HTR-8/SVneo (cell line): ENCODE results near the gene TK1.
A peak's percentile ranks its signal among the peaks of the same experiment; 100 is the strongest.
"Not testable (repeated sequence)": the region's sequence is repeated elsewhere in the genome, so short reads cannot be mapped to it uniquely, and the experiment has no call there.

Experiments
- DNase-seq: peaks from one replicate; pipeline ENCODE4 v3.0.0; 2011; ENCODE audit warnings: low spot score, mixed read lengths; ENCODE audit not compliant: insufficient read length
- FAIRE-seq: peaks from 2 replicates; lab custom pipeline; 2011; peaks lifted over from hg19 to GRCh38; lab: Jason Lieb, UNC

Gene TK1

GRCh38 chr17:78163881-78164747 is 22.7 kb downstream of the TK1 start:
- FAIRE-seq (no peak), DNase-seq (no peak)

- DNase-seq (no peak), FAIRE-seq (no peak)
These were observed 27.2 kb downstream of the TK1 start for GRCh38 chr17:78159575-78160158.

- FAIRE-seq = no peak
- no peak for DNase-seq
These were observed 31.7 kb downstream of the TK1 start for GRCh38 chr17:78154903-78155811.

GRCh38 chr17:78151514-78152008 is 35.3 kb downstream of the TK1 start:
- FAIRE-seq (no peak), DNase-seq (no peak)

GRCh38 chr17:78148286-78149016 is 38.4 kb downstream of the TK1 start:
- DNase-seq (no peak), FAIRE-seq (no peak)

- DNase-seq (no peak), FAIRE-seq (no peak)
These were observed 39.4 kb downstream of the TK1 start for GRCh38 chr17:78147315-78147998.

GRCh38 chr17:78146881-78147280 is 40.0 kb downstream of the TK1 start:
- DNase-seq (no peak), FAIRE-seq (no peak)

- no peak for FAIRE-seq
- no peak for DNase-seq
These were observed 40.4 kb downstream of the TK1 start for GRCh38 chr17:78146471-78146869.

- FAIRE-seq = no peak
These were observed 41.9 kb downstream of the TK1 start for GRCh38 chr17:78144736-78145641.

GRCh38 chr17:78144147-78144719 is 42.6 kb downstream of the TK1 start:
- DNase-seq = peak; percentile 77
- no peak for FAIRE-seq

More at GRCh38 chr17:78144736-78145641, 41.9 kb downstream of the TK1 start:
- no peak for DNase-seq

GRCh38 chr17:78143214-78144146 is 43.4 kb downstream of the TK1 start:
- FAIRE-seq (no peak), DNase-seq (no peak)

- FAIRE-seq (no peak), DNase-seq (peak; percentile 50)
These were observed 44.6 kb downstream of the TK1 start for GRCh38 chr17:78142119-78142861.

GRCh38 chr17:78141437-78142118 is 45.3 kb downstream of the TK1 start:
- DNase-seq = no peak
- no peak for FAIRE-seq

- peak; percentile 94 for DNase-seq
- peak; percentile 98 for FAIRE-seq
These were observed 46.4 kb downstream of the TK1 start for GRCh38 chr17:78140169-78141051.

GRCh38 chr17:78139861-78140168 is 47.0 kb downstream of the TK1 start:
- FAIRE-seq, DNase-seq: not testable (repeated sequence)
